ENCODE measurements around the gene DBET. TPM values are rescaled to one million over a fixed set of nuclear protein-coding genes. Genes with fewer than 3 reads are reported as not detected.
"Not testable (repeated sequence)": the region's sequence is repeated elsewhere in the genome, so short reads cannot be mapped to it uniquely, and the experiment has no call there.

Gene DBET
- polyA plus RNA-seq, 3 donors, result not detected

GRCh38 chr4:190068351-190068750, 4.0 kb downstream of the DBET start:
- H3K79me2 ChIP-seq (ENCODE audit: insufficient read depth, low read length); H3K9me3 ChIP-seq (replicated peaks in 1 of 2; ENCODE audit: control insufficient read depth in 1 of 2, insufficient read depth in 1 of 2, low read length in 2 of 2); H3K36me3 Mint-ChIP-seq; H3K27ac ChIP-seq (ENCODE audit: low read depth in 1 of 2, low read length in 2 of 2); H3K4me3 ChIP-seq (replicated peaks in 1 of 3; ENCODE audit: low read depth in 2 of 3, low read length in 3 of 3); H3K27me3 Mint-ChIP-seq (ENCODE audit: low read depth in 3 of 3); H2AFZ ChIP-seq (ENCODE audit: insufficient read depth, low read depth, low read length, poor library complexity, severe bottlenecking); H3K4me1 Mint-ChIP-seq; intact Hi-C loops (cut with micrococcal nuclease); H3K4me2 ChIP-seq (replicated peaks; ENCODE audit: extremely low read depth, low read length, poor library complexity, severe bottlenecking); H3K9me3 Mint-ChIP-seq; H4K20me1 ChIP-seq (ENCODE audit: insufficient read depth, low read length); H3K9ac ChIP-seq (ENCODE audit: insufficient read depth, low read length, poor library complexity, severe bottlenecking); H3K27ac Mint-ChIP-seq; H3K4me1 ChIP-seq (ENCODE audit: control insufficient read depth in 1 of 2, insufficient read depth in 2 of 2, low read length in 2 of 2); DNase-seq; H3K36me3 ChIP-seq (replicated peaks in 1 of 2; ENCODE audit: control insufficient read depth in 1 of 2, insufficient read depth in 2 of 2, low read length in 2 of 2); H3K27me3 ChIP-seq (ENCODE audit: control insufficient read depth in 2 of 2, insufficient read depth in 2 of 2, low read length in 2 of 2); H3K4me3 Mint-ChIP-seq: not testable (repeated sequence)
- 77% methylated on average over 28 of the region's 45 CpGs for WGBS (ENCODE audit: insufficient coverage)

- H3K9ac ChIP-seq (ENCODE audit: insufficient read depth, low read length, poor library complexity, severe bottlenecking); H3K36me3 Mint-ChIP-seq; H4K20me1 ChIP-seq (ENCODE audit: insufficient read depth, low read length); H3K4me1 ChIP-seq (ENCODE audit: control insufficient read depth in 1 of 2, insufficient read depth in 2 of 2, low read length in 2 of 2); H3K27me3 Mint-ChIP-seq (ENCODE audit: low read depth in 3 of 3); H3K79me2 ChIP-seq (ENCODE audit: insufficient read depth, low read length); H3K4me1 Mint-ChIP-seq; H3K27ac ChIP-seq (ENCODE audit: low read depth in 1 of 2, low read length in 2 of 2); H3K9me3 ChIP-seq (replicated peaks in 1 of 2; ENCODE audit: control insufficient read depth in 1 of 2, insufficient read depth in 1 of 2, low read length in 2 of 2); H3K9me3 Mint-ChIP-seq; H3K27ac Mint-ChIP-seq; H3K36me3 ChIP-seq (replicated peaks in 1 of 2; ENCODE audit: control insufficient read depth in 1 of 2, insufficient read depth in 2 of 2, low read length in 2 of 2); H3K4me2 ChIP-seq (replicated peaks; ENCODE audit: extremely low read depth, low read length, poor library complexity, severe bottlenecking); intact Hi-C loops (cut with micrococcal nuclease); DNase-seq; H3K4me3 Mint-ChIP-seq; H2AFZ ChIP-seq (ENCODE audit: insufficient read depth, low read depth, low read length, poor library complexity, severe bottlenecking); H3K27me3 ChIP-seq (ENCODE audit: control insufficient read depth in 2 of 2, insufficient read depth in 2 of 2, low read length in 2 of 2); H3K4me3 ChIP-seq (replicated peaks in 1 of 3; ENCODE audit: low read depth in 2 of 3, low read length in 3 of 3): not testable (repeated sequence)
- no CpG with 5 or more reads among the region's 27 CpGs for WGBS (ENCODE audit: insufficient coverage)
Measured at GRCh38 chr4:190093052-190093451, 28.8 kb downstream of the DBET start.

GRCh38 chr4:190094031-190094430, 29.7 kb downstream of the DBET start:
- H3K27ac ChIP-seq (ENCODE audit: low read depth in 1 of 2, low read length in 2 of 2); H3K4me1 Mint-ChIP-seq; H2AFZ ChIP-seq (ENCODE audit: insufficient read depth, low read depth, low read length, poor library complexity, severe bottlenecking); H3K4me2 ChIP-seq (replicated peaks; ENCODE audit: extremely low read depth, low read length, poor library complexity, severe bottlenecking); H3K27me3 ChIP-seq (ENCODE audit: control insufficient read depth in 2 of 2, insufficient read depth in 2 of 2, low read length in 2 of 2); H3K36me3 Mint-ChIP-seq; H3K36me3 ChIP-seq (replicated peaks in 1 of 2; ENCODE audit: control insufficient read depth in 1 of 2, insufficient read depth in 2 of 2, low read length in 2 of 2); H3K4me3 ChIP-seq (replicated peaks in 1 of 3; ENCODE audit: low read depth in 2 of 3, low read length in 3 of 3); H3K79me2 ChIP-seq (ENCODE audit: insufficient read depth, low read length); H3K4me3 Mint-ChIP-seq; H3K9me3 ChIP-seq (replicated peaks in 1 of 2; ENCODE audit: control insufficient read depth in 1 of 2, insufficient read depth in 1 of 2, low read length in 2 of 2); H3K4me1 ChIP-seq (ENCODE audit: control insufficient read depth in 1 of 2, insufficient read depth in 2 of 2, low read length in 2 of 2); DNase-seq; intact Hi-C loops (cut with micrococcal nuclease); H3K27ac Mint-ChIP-seq; H3K9me3 Mint-ChIP-seq; H3K9ac ChIP-seq (ENCODE audit: insufficient read depth, low read length, poor library complexity, severe bottlenecking); H4K20me1 ChIP-seq (ENCODE audit: insufficient read depth, low read length); H3K27me3 Mint-ChIP-seq (ENCODE audit: low read depth in 3 of 3): not testable (repeated sequence)
- no CpG with 5 or more reads among the region's 1 CpG for WGBS (ENCODE audit: insufficient coverage)

- DNase-seq; H3K4me3 ChIP-seq (replicated peaks in 1 of 3; ENCODE audit: low read depth in 2 of 3, low read length in 3 of 3); H3K4me1 Mint-ChIP-seq; H3K9me3 ChIP-seq (replicated peaks in 1 of 2; ENCODE audit: control insufficient read depth in 1 of 2, insufficient read depth in 1 of 2, low read length in 2 of 2); H3K9ac ChIP-seq (ENCODE audit: insufficient read depth, low read length, poor library complexity, severe bottlenecking); intact Hi-C loops (cut with micrococcal nuclease); H4K20me1 ChIP-seq (ENCODE audit: insufficient read depth, low read length); H3K27me3 ChIP-seq (ENCODE audit: control insufficient read depth in 2 of 2, insufficient read depth in 2 of 2, low read length in 2 of 2); H3K36me3 ChIP-seq (replicated peaks in 1 of 2; ENCODE audit: control insufficient read depth in 1 of 2, insufficient read depth in 2 of 2, low read length in 2 of 2); H3K27ac Mint-ChIP-seq; H3K9me3 Mint-ChIP-seq; H2AFZ ChIP-seq (ENCODE audit: insufficient read depth, low read depth, low read length, poor library complexity, severe bottlenecking); H3K36me3 Mint-ChIP-seq; H3K4me2 ChIP-seq (replicated peaks; ENCODE audit: extremely low read depth, low read length, poor library complexity, severe bottlenecking); H3K4me3 Mint-ChIP-seq; H3K27ac ChIP-seq (ENCODE audit: low read depth in 1 of 2, low read length in 2 of 2); H3K4me1 ChIP-seq (ENCODE audit: control insufficient read depth in 1 of 2, insufficient read depth in 2 of 2, low read length in 2 of 2); H3K79me2 ChIP-seq (ENCODE audit: insufficient read depth, low read length); H3K27me3 Mint-ChIP-seq (ENCODE audit: low read depth in 3 of 3): not testable (repeated sequence)
- no CpG with 5 or more reads among the region's 6 CpGs for WGBS (ENCODE audit: insufficient coverage)
Measured at GRCh38 chr4:190095335-190095734, 31.0 kb downstream of the DBET start.
